CD4-positive, alpha-beta T cell treated with Interleukin-21 for 1 hour (primary cell): ENCODE data around the gene AIG1.
"Not testable (repeated sequence)": the region's sequence is repeated elsewhere in the genome, so short reads cannot be mapped to it uniquely, and the experiment has no call there.

ENCODE experiments used
- DNase-seq: peaks from one replicate; pipeline ENCODE4 v3.0.0-alpha.2; 2020

Gene AIG1

GRCh38 chr6:143059663-143060353, 881 bp upstream of the AIG1 start:
- peak; percentile 62 for DNase-seq

- DNase-seq, result peak; percentile 87
These were observed 309 bp upstream of the AIG1 start for GRCh38 chr6:143060354-143060805.

GRCh38 chr6:143061597-143062385, 1.1 kb downstream of the AIG1 start:
- DNase-seq, result no peak

- DNase-seq, result no peak
These were observed 1.9 kb downstream of the AIG1 start for GRCh38 chr6:143062551-143062950.

- no peak for DNase-seq
These were observed 2.9 kb downstream of the AIG1 start for GRCh38 chr6:143063631-143064030.

GRCh38 chr6:143064271-143064670, 3.6 kb downstream of the AIG1 start:
- DNase-seq, result no peak

GRCh38 chr6:143064951-143065683, 4.4 kb downstream of the AIG1 start:
- DNase-seq, result no peak

- no peak for DNase-seq
These were observed 7.3 kb downstream of the AIG1 start for GRCh38 chr6:143068001-143068400.

GRCh38 chr6:143074101-143074500, 13.4 kb downstream of the AIG1 start:
- no peak for DNase-seq

GRCh38 chr6:143074670-143075318, 14.1 kb downstream of the AIG1 start:
- no peak for DNase-seq

- DNase-seq, result no peak
These were observed 18.0 kb downstream of the AIG1 start for GRCh38 chr6:143078468-143079324.

GRCh38 chr6:143079325-143079640, 18.6 kb downstream of the AIG1 start:
- no peak for DNase-seq

GRCh38 chr6:143082274-143082673, 21.6 kb downstream of the AIG1 start:
- not testable (repeated sequence) for DNase-seq

- DNase-seq, result not testable (repeated sequence)
These were observed 23.3 kb downstream of the AIG1 start for GRCh38 chr6:143084019-143084418.

GRCh38 chr6:143087335-143087734, 26.6 kb downstream of the AIG1 start:
- DNase-seq, result not testable (repeated sequence)

GRCh38 chr6:143087856-143088255, 27.2 kb downstream of the AIG1 start:
- no peak for DNase-seq

- no peak for DNase-seq
These were observed 29.8 kb downstream of the AIG1 start for GRCh38 chr6:143090314-143091044.

GRCh38 chr6:143092768-143093167, 32.1 kb downstream of the AIG1 start:
- DNase-seq, result no peak

- no peak for DNase-seq
These were observed 32.6 kb downstream of the AIG1 start for GRCh38 chr6:143093290-143093689.

- no peak for DNase-seq
These were observed 35.7 kb downstream of the AIG1 start for GRCh38 chr6:143096403-143096802.

GRCh38 chr6:143097224-143097795, 36.6 kb downstream of the AIG1 start:
- DNase-seq, result peak; percentile 34
